HG02678 (cell line): ENCODE data around the gene TIGD6.

Experiments
- ATAC-seq: cut with Tn5 transposase; IDR thresholded peaks from one replicate; pipeline ENCODE4 v1.9.1; 2021; ENCODE audit warnings: mild to moderate bottlenecking, moderate library complexity; ENCODE audit not compliant: unreplicated experiment

TIGD6 gene

GRCh38 chr5:150017226-150018005 is 17.0 kb upstream of the TIGD6 start:
- ATAC-seq, result no peak

DNA sequence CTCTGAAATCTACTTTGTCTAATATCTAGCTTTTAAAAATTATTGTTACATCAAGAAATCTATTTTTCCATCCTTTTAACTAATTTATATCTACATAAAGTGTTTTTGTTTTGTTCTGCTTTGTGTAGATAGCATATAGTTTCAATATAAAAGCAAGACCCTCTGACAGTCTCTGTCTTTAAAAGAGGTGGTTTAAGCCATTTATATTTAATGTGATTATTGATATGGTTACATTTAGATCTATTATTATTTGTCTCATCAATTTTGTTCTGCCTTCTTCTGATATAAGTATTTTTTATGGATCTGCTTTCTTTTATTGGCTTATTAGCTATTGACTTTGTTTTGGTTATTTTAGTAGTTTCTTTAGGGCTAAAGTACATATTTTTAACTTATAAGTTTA is 16.1 kb upstream of the TIGD6 start:
- ATAC-seq, result no peak

GRCh38 chr5:150015415-150015814 is 15.0 kb upstream of the TIGD6 start:
- no peak for ATAC-seq

DNA sequence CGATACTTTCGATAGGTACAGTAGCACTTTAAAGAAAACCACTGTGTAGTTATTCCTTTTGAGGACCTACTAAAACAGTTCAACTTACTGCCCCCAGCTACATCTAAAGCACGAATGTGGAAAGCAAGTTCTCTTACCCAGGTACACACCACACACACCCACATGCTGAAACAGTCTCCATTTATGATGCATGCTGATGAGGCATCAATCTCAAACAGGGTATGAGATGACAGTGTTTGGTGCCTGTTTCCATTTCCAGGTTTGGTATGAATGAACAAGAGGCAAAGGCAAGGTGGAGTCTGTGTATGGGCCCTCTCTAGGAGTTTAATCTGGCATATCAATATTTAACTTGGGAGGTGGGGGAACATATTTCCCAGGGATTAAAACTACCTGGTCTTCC is 14.0 kb upstream of the TIGD6 start:
- no peak for ATAC-seq

GRCh38 chr5:150013931-150014330 is 13.5 kb upstream of the TIGD6 start:
- no peak for ATAC-seq

DNA sequence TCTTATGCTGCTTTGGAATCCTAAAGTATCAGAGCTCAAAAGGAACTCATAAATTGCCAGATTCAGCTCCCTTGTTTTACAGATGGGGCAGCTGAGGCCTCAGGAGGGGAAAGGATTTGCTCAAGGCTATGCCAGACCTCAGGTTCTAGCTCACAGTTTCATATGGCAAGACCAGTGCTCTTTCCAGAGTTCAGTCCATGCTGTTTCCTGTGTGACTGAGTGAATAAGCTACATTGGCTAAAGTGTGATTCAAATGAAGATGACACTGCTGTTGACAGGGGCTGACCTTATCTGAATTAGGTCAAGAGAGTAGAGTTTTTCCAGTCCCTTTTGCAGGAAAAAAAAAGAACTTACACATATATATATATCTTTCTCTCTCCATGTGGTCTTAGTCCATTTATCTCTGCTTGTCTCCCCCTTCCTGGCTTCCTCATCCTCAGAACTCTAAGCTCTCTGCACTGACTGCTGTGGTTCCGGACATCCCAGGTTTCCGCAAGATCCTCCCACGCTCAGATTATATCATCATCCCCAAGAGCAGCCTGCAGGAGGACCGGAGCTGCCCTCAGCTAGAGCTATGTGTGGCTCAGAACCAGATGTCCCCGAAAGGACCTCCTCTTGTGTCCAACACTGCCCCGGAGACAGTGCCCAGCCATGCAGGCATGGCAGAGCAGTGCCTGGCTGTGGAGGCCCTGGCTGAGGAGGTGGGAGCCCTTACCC is 9.4 kb upstream of the TIGD6 start:
- no peak for ATAC-seq

GRCh38 chr5:150007050-150007449 is 6.6 kb upstream of the TIGD6 start:
- ATAC-seq, result no peak

- no peak for ATAC-seq
Observed at GRCh38 chr5:150006318-150006717, 5.9 kb upstream of the TIGD6 start.

GRCh38 chr5:150001660-150002486 is 1.4 kb upstream of the TIGD6 start:
- peak; percentile 55 for ATAC-seq

GRCh38 chr5:150000990-150001659 is 671 bp upstream of the TIGD6 start:
- no peak for ATAC-seq

- no peak for ATAC-seq
Observed at GRCh38 chr5:149999866-150000255, 593 bp downstream of the TIGD6 start.

DNA sequence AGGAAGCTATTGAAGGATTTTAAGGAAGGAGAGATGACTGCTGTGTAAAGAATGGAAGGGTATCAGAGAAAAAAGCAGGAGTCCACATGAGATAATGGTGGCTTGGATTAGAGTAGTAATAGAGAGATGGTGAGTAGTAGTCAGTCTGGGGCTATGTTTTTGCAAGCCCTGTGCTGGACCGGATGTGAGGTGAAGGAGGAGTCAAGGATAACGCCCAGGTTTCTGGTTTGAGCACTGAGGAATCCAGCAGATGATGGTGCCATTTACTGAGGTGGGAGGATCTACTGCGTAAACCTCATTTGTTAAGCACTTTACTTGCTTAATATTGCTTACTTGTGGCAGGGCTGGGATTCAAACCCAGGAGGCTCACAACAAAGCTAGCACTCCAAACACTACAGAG is 1.1 kb downstream of the TIGD6 start:
- ATAC-seq, result no peak

DNA sequence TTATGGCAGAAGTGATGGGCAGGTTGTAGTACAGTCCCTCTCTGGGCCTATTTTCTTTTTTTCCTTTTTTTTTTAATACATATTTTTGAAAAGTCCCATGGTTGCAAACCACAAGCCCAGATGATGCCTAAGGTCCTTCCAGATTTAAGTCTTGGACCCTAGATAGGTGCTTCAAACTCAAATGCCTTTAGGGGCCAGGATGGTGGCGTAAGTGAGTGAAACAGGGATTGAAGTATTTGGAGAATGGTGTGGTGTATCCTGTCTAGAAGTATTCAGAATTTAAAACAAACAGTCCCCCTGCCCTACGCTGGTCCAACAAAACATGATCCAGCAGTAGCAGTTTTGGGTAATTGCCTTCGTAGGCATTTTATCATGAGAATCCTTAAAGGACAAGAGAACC is 2.2 kb downstream of the TIGD6 start:
- ATAC-seq, result no peak

GRCh38 chr5:149996205-149996890 is 4.1 kb downstream of the TIGD6 start:
- ATAC-seq, result no peak

- no peak for ATAC-seq
Observed at GRCh38 chr5:149995385-149996204, 4.9 kb downstream of the TIGD6 start.

DNA sequence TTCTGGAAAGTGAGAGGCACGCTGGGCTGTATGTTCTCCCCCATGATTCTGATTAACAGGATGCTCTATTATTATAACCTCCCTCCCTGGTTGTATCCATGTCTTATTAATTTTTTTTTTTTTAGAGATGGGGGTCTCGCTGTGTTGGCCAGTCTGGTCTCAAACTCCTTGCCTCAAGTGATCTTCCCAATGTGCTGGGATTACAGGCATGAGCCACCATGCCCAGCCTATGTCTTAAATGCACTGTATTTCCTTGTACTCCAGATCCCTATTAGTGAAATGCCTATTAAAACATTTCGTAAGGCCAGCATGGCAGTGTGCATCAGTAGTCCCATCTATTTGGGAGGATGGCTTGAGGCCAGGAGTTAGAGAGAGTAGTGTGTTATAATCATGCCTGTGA is 7.0 kb downstream of the TIGD6 start:
- ATAC-seq, result no peak

- ATAC-seq, result peak; percentile 79
Observed at GRCh38 chr5:149990518-149991376, 9.7 kb downstream of the TIGD6 start.

GRCh38 chr5:149988126-149988525 is 12.3 kb downstream of the TIGD6 start:
- ATAC-seq, result no peak

GRCh38 chr5:149982505-149982904 is 17.9 kb downstream of the TIGD6 start:
- ATAC-seq, result no peak
